Panc1 (cell line): ENCODE results near the gene MORN1. TPM values are rescaled to one million over a fixed set of nuclear protein-coding genes. Genes with fewer than 3 reads are reported as not detected.

Experiments used
- ATAC-seq: fragments of 200-7000 bp; cut with Tn5 transposase; 2 replicates; pipeline ENCODE4 v1.9.1; 2020; ENCODE audit warnings: mild to moderate bottlenecking, moderate library complexity
- BruUV-seq: library from RNA; stranded (reverse); fragments of 400-500 nt; replicated peaks from 2 replicates; lab custom pipeline; 2021; lab: Mats Ljungman, UMichigan
- CTCF ChIA-PET: fragments of 300-600 bp; sonication (Branson Sonifier 250); formaldehyde crosslinking; loops from one replicate; lab custom pipeline; 2022; ENCODE audit warnings: antibody characterized with exemption; lab: Charles Lee
- POLR2A ChIA-PET: fragments of 300-600 bp; sonication (Branson Sonifier 250); formaldehyde crosslinking; loops from one replicate; lab custom pipeline; 2022; ENCODE audit warnings: antibody characterized with exemption; lab: Charles Lee
- DNase-seq: peaks from one replicate; pipeline ENCODE4 v3.0.0-alpha.2; 2010; ENCODE audit warnings: low read depth, low spot score
- H3K27ac ChIP-seq: 2 replicates; pipeline ENCODE4 v1.5.1; 2011; ENCODE audit warnings: mild to moderate bottlenecking, low read length, inconsistent platforms
- H3K27me3 ChIP-seq: fragments of 200-500 bp; sonication (Bioruptor generic); 2 replicates; pipeline ENCODE4 v1.6.0; 2014; ENCODE audit warnings: low read length, inconsistent platforms; ENCODE audit not compliant: control insufficient read depth, insufficient read depth
- H3K36me3 ChIP-seq: fragments of 200-500 bp; sonication (Bioruptor generic); 2 replicates; pipeline ENCODE4 v1.5.1; 2014; ENCODE audit warnings: inconsistent platforms, mild to moderate bottlenecking, low read length, moderate library complexity; ENCODE audit not compliant: control insufficient read depth, insufficient read depth
- H3K4me1 ChIP-seq: 2 replicates; pipeline ENCODE4 v1.5.1; 2011; ENCODE audit warnings: inconsistent platforms, mild to moderate bottlenecking, low read length, moderate library complexity; ENCODE audit not compliant: control insufficient read depth, insufficient read depth
- H3K4me3 ChIP-seq, 2 experiments: 2 replicates each; pipeline ENCODE4 v1.5.1; 2011 to 2012; ENCODE audit warnings: low read depth in 2 of 2, low read length in 2 of 2, mild to moderate bottlenecking in 2 of 2, inconsistent platforms in 1 of 2, moderate library complexity in 1 of 2
- H3K9me3 ChIP-seq: fragments of 200-500 bp; sonication (Bioruptor generic); 2 replicates; pipeline ENCODE4 v1.5.1; 2014; ENCODE audit warnings: low read depth, mild to moderate bottlenecking, inconsistent platforms, low read length, moderate library complexity; ENCODE audit not compliant: control insufficient read depth, insufficient read depth
- CTCF ChIP-seq: fragments of 450-650 bp; IDR thresholded peaks from 2 replicates; pipeline ENCODE4 v1.5.1; 2017; ENCODE audit warnings: mild to moderate bottlenecking
- POLR2AphosphoS5 ChIP-seq: IDR thresholded peaks from 2 replicates; pipeline ENCODE4 v1.6.1; 2012; ENCODE audit warnings: mild to moderate bottlenecking, low read depth, low read length, moderate library complexity
- REST ChIP-seq, 2 experiments: IDR thresholded peaks; 2 replicates each; pipeline ENCODE4 v1.6.1; 2011 to 2012; ENCODE audit warnings: low read depth in 2 of 2, control low read depth in 1 of 2, low read length in 1 of 2, mild to moderate bottlenecking in 1 of 2, moderate library complexity in 1 of 2; ENCODE audit not compliant: insufficient read depth in 1 of 2
- SIN3A ChIP-seq: IDR thresholded peaks from 2 replicates; pipeline ENCODE4 v1.6.1; 2012; ENCODE audit warnings: low read depth, mild to moderate bottlenecking, low read length, moderate library complexity, borderline replicate concordance; ENCODE audit not compliant: insufficient read depth
- TCF7L2 ChIP-seq: IDR thresholded peaks from 2 replicates; pipeline ENCODE4 v1.6.1; 2011; ENCODE audit warnings: mild to moderate bottlenecking, low read depth, low read length, inconsistent platforms
- in situ Hi-C: cut with HindIII; loops from 2 replicates; pipeline ENCODE4 v1.10.0; 2016; ENCODE audit warnings: low sequenced_read_pairs, low pct_unique_long_range_greater_than_20kb
- intact Hi-C: fragments of 100-400 bp; cut with micrococcal nuclease; formaldehyde crosslinking; loops from one replicate; pipeline ENCODE4 v1.10.0; 2022; ENCODE audit not compliant: unreplicated experiment
- total RNA-seq: library from RNA; stranded (reverse); gene quantifications from one replicate; pipeline ENCODE4 v1.2.1, GENCODE V29; 2021; ENCODE audit not compliant: unreplicated experiment

MORN1 gene
- total RNA-seq, 1 experiment from 2014 or later, result 21.3 TPM

- CTCF ChIA-PET, result no interaction called here
- Histone ChIP-seq H3K4me1 (peaks cover 9% of the 10 kb centered on the region), H3K9me3 (no peaks in the 10 kb centered on the region), H3K4me3 (no peak overlapping the region), H3K27ac (no peak overlapping the region), H3K27me3 (no peaks in the 10 kb centered on the region), H3K36me3 (no peaks in the 10 kb centered on the region)
- DNase-seq, result no peak
- TF ChIP-seq TCF7L2 (no peak), POLR2AphosphoS5 (no peak), REST (IDR thresholded peaks at IDR 0.05; ENCODE audit: insufficient read depth in 1 of 2, low read depth in 2 of 2, low read length in 1 of 2) (no peak), CTCF (no peak), SIN3A (no peak)
- POLR2A ChIA-PET, result no interaction called here
- no peak for ATAC-seq
- intact Hi-C loops, result no loop called here
- in situ Hi-C loops, result no loop called here
- BruUV-seq, result no TSS peak
Measured at GRCh38 chr1:2277741-2278488, 113.4 kb downstream of the MORN1 start.

GRCh38 chr1:2276803-2277580 is 114.4 kb downstream of the MORN1 start:
- Histone ChIP-seq H3K27ac (no peak overlapping the region), H3K9me3 (no peaks in the 10 kb centered on the region), H3K4me1 (peaks cover 12% of the 10 kb centered on the region), H3K27me3 (no peaks in the 10 kb centered on the region), H3K4me3 (no peak overlapping the region), H3K36me3 (no peaks in the 10 kb centered on the region)
- BruUV-seq, result no TSS peak
- intact Hi-C loops, result no loop called here
- ChIA-PET CTCF (no interaction called here), POLR2A (no interaction called here)
- TF ChIP-seq CTCF (no peak), POLR2AphosphoS5 (no peak), REST (IDR thresholded peaks at IDR 0.05; ENCODE audit: insufficient read depth in 1 of 2, low read depth in 2 of 2, low read length in 1 of 2) (no peak), SIN3A (no peak), TCF7L2 (no peak)
- in situ Hi-C loops, result no loop called here
- no peak for ATAC-seq
- no peak for DNase-seq
